A549 (cell line): ENCODE measurements around the gene VSNL1. TPM values are rescaled to one million over a fixed set of nuclear protein-coding genes. Genes with fewer than 3 reads are reported as not detected.

Experiments
- ATAC-seq, 2 experiments: fragments of 200-7000 bp in 1 of 2; fragments of >200 bp in 1 of 2; cut with Nextera tagmentation in 1 of 2; cut with Tn5 transposase in 1 of 2; 3 replicates each; pipeline versions ENCODE4 v1.8.0 to v1.9.1; 2018 to 2020; ENCODE audit warnings: mild to moderate bottlenecking in 1 of 2, moderate library complexity in 1 of 2
- CTCF ChIA-PET: fragments of 300-600 bp; sonication (Branson Sonifier 250); formaldehyde crosslinking; extraction: SDS; loops from one replicate; lab custom pipeline; 2021; ENCODE audit warnings: antibody characterized with exemption, inconsistent platforms; lab: Yijun Ruan, JAX
- POLR2A ChIA-PET: fragments of 350-600 bp; formaldehyde crosslinking; extraction: SDS; loops from one replicate; lab custom pipeline; 2021; ENCODE audit warnings: antibody characterized with exemption, inconsistent platforms; lab: Yijun Ruan, JAX
- DNase-seq, 2 experiments: peaks; one replicate each; pipeline versions ENCODE4 v3.0.0 to v3.0.0-alpha.2; 2011 to 2016; ENCODE audit warnings: low read depth in 1 of 2, low spot score in 1 of 2
- FAIRE-seq: peaks from 2 replicates; lab custom pipeline; 2011; peaks lifted over from hg19 to GRCh38; lab: Jason Lieb, UNC
- H3K27ac ChIP-seq, 2 experiments: fragments of >200 bp; sonication (Bioruptor Twin); formaldehyde crosslinking; 3 replicates each; pipeline ENCODE4 v1.5.1; 2016 to 2017
- H3K4me1 ChIP-seq: fragments of >200 bp; sonication (Bioruptor Twin); formaldehyde crosslinking; 3 replicates; pipeline ENCODE4 v1.6.1; 2016
- H3K4me2 ChIP-seq: fragments of >200 bp; sonication (Bioruptor Twin); formaldehyde crosslinking; 3 replicates; pipeline ENCODE4 v1.6.1; 2016
- H3K4me3 ChIP-seq: fragments of >200 bp; sonication (Bioruptor Twin); formaldehyde crosslinking; 3 replicates; pipeline ENCODE4 v1.5.1; 2016
- H3K9me3 ChIP-seq: fragments of >200 bp; sonication (Bioruptor Twin); formaldehyde crosslinking; 3 replicates; pipeline ENCODE4 v1.6.1; 2016
- BHLHE40 ChIP-seq: IDR thresholded peaks from 2 replicates; pipeline ENCODE4 v1.6.1; 2012; ENCODE audit warnings: low read depth, low read length, inconsistent platforms
- CEBPB ChIP-seq, 2 experiments: fragments of >200 bp in 1 of 2; sonication (Bioruptor Twin) in 1 of 2; formaldehyde crosslinking in 1 of 2; IDR thresholded peaks; 2 replicates each; pipeline ENCODE4 v1.6.1; 2012 to 2016
- CHD2 ChIP-seq: fragments of 150-350 bp; IDR thresholded peaks from 2 replicates; pipeline ENCODE4 v1.6.1; 2014; ENCODE audit warnings: low read length; ENCODE audit not compliant: partially characterized antibody
- EHF ChIP-seq: fragments of 250-450 bp; sonication (Bioruptor Pico); IDR thresholded peaks from 2 replicates; pipeline ENCODE4 v1.5.0; 2020; ENCODE audit warnings: mild to moderate bottlenecking
- FOSB ChIP-seq: fragments of 250-450 bp; sonication (Bioruptor Pico); IDR thresholded peaks from 2 replicates; pipeline ENCODE4 v1.5.0; 2020; ENCODE audit warnings: mild to moderate bottlenecking, moderate library complexity
- GATA3 ChIP-seq: IDR thresholded peaks from 2 replicates; pipeline ENCODE4 v1.6.1; 2012; ENCODE audit warnings: borderline replicate concordance
- HOXB13 ChIP-seq: fragments of 250-450 bp; sonication (Bioruptor Pico); IDR thresholded peaks from 2 replicates; pipeline ENCODE4 v1.5.0; 2020; ENCODE audit warnings: low read depth, mild to moderate bottlenecking, moderate library complexity
- JUNB ChIP-seq: fragments of >200 bp; sonication (Bioruptor Twin); formaldehyde crosslinking; IDR thresholded peaks from 2 replicates; pipeline ENCODE4 v1.6.1; 2016
- KDM5A ChIP-seq: fragments of 200-600 bp; sonication (generic); IDR thresholded peaks from 2 replicates; pipeline ENCODE4 v1.6.1; 2016; ENCODE audit warnings: antibody characterized with exemption, mild to moderate bottlenecking
- MAFK ChIP-seq: fragments of 450-650 bp; IDR thresholded peaks from 2 replicates; pipeline ENCODE4 v1.6.1; 2014; ENCODE audit not compliant: partially characterized antibody
- MAZ ChIP-seq: fragments of 150-350 bp; IDR thresholded peaks from 2 replicates; pipeline ENCODE4 v1.6.1; 2014; ENCODE audit warnings: antibody characterized with exemption, low read depth, low read length, borderline replicate concordance
- NFE2L2 ChIP-seq: fragments of 150-350 bp; conservative IDR thresholded peaks from 2 replicates; pipeline ENCODE4 v1.6.1; 2014; ENCODE audit warnings: low read length
- NPAS2 ChIP-seq: fragments of 250-450 bp; sonication (Bioruptor Pico); IDR thresholded peaks from 2 replicates; pipeline ENCODE4 v1.8.0; 2022; ENCODE audit warnings: mild to moderate bottlenecking, moderate library complexity, borderline replicate concordance
- NR3C1 ChIP-seq: fragments of >200 bp; sonication (Bioruptor Twin); formaldehyde crosslinking; IDR thresholded peaks from 3 replicates; pipeline ENCODE4 v1.6.1; 2017
- POLR2A ChIP-seq: IDR thresholded peaks from 2 replicates; pipeline ENCODE4 v1.6.1; 2012; ENCODE audit warnings: mild to moderate bottlenecking, low read length
- POLR2AphosphoS2 ChIP-seq: conservative IDR thresholded peaks from 2 replicates; pipeline ENCODE4 v1.6.1; 2012; ENCODE audit warnings: low read length, improper control_type of control experiment, inconsistent platforms
- RAD21 ChIP-seq, 2 experiments: fragments of >200 bp in 1 of 2; sonication (Bioruptor Twin) in 1 of 2; formaldehyde crosslinking in 1 of 2; IDR thresholded peaks in 1 of 2; conservative IDR thresholded peaks in 1 of 2; 2 replicates in 1 of 2; 3 replicates in 1 of 2; pipeline ENCODE4 v1.6.1; 2012 to 2018; ENCODE audit warnings: inconsistent platforms in 1 of 2
- RARB ChIP-seq: fragments of 250-450 bp; sonication (Bioruptor Pico); IDR thresholded peaks from 2 replicates; pipeline ENCODE4 v1.8.0; 2021; ENCODE audit warnings: mild to moderate bottlenecking, moderate library complexity
- REST ChIP-seq: fragments of 200-600 bp; sonication (generic); IDR thresholded peaks from 2 replicates; pipeline ENCODE4 v1.6.1; 2016; ENCODE audit warnings: antibody characterized with exemption, mild to moderate bottlenecking, moderate library complexity
- SREBF2 ChIP-seq: fragments of 450-650 bp; IDR thresholded peaks from 2 replicates; pipeline ENCODE4 v1.6.1; 2014; ENCODE audit warnings: mild to moderate bottlenecking, moderate library complexity
- USF2 ChIP-seq: fragments of 450-650 bp; IDR thresholded peaks from 2 replicates; pipeline ENCODE4 v1.6.1; 2014; ENCODE audit warnings: antibody characterized with exemption
- ZFP36 ChIP-seq: fragments of 450-650 bp; IDR thresholded peaks from 2 replicates; pipeline ENCODE4 v1.6.1; 2014; ENCODE audit warnings: borderline replicate concordance; ENCODE audit not compliant: partially characterized antibody
- WGBS: methylation state at CpG from one replicate; pipeline ENCODE4 v1.1.6; 2017; ENCODE audit errors: missing lambda C conversion rate; 5-methylcytosine and 5-hydroxymethylcytosine counted together
- polyA plus RNA-seq, 4 experiments: library from polyadenylated mRNA; depleted of rRNA in 3 of 4; stranded (reverse); fragments of >200 nt; fragmentation: RNase III in 1 of 4; extraction: RNeasy Plus Mini Kit Qiagen cat#74134 plus additional on column Dnase treatment in 1 of 4; gene quantifications; 2 replicates in 3 of 4; 3 replicates in 1 of 4; pipeline ENCODE4 v1.2.3, GENCODE V29; 2011 to 2017
- TF ChIP-seq, protein P1 (sequence below): fragments of 250-450 bp; sonication (Bioruptor Pico); IDR thresholded peaks from 2 replicates; pipeline ENCODE4 v1.5.0; 2020; ENCODE audit warnings: low read depth, mild to moderate bottlenecking, moderate library complexity
- TF ChIP-seq, protein P2 (sequence below): fragments of 250-450 bp; sonication (Bioruptor Pico); IDR thresholded peaks from 2 replicates; pipeline ENCODE4 v1.5.0; 2021; ENCODE audit warnings: mild to moderate bottlenecking, moderate library complexity, borderline replicate concordance
- TF ChIP-seq, protein P3 (sequence below): fragments of >200 bp; sonication (Bioruptor Twin); formaldehyde crosslinking; IDR thresholded peaks from 3 replicates; pipeline ENCODE4 v1.6.1; 2016

The VSNL1 gene
- polyA plus RNA-seq, 2 of the 4 experiments (the other 2 are of a cell fraction): not detected

DNA sequence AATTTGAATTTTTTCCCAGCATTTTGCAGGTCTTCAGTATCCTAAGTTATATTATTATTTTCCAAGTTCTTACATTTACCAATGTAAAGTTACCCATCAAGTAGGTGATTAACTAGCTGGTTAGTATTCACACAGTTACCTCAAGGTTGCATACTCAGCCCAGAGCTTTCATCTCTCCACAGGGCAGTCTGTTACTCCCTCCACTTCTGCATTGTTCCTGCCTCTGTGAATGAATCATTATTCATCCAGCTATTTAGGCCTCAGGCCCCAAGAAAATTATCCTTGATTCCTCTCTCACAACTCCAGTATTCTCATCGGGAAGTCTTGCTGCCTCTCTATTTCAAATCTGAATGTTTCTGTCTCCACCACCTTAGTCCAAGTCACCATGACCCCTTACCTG, 121.0 kb downstream of the VSNL1 start:
- CTCF ChIA-PET: interaction anchor here (1.0 to 9.1 kb wide), 4 partner anchors 9 to 889 kb away, joined by 3 to 88 read pairs (median 18); no protein-coding TSS in a partner anchor
- DNase-seq: no peak
- WGBS: 100% methylated on average over 1 of the region's 1 CpG

GRCh38 chr2:17662723-17663122, 122.2 kb downstream of the VSNL1 start:
- H3K9me3 ChIP-seq: no peaks in the 10 kb centered on the region
- H3K4me2 ChIP-seq: no peak overlapping the region
- no peak for DNase-seq
- peak; percentile 4 for TF ChIP-seq MAFK
- TF ChIP-seq POLR2AphosphoS2: no peak
- TF ChIP-seq, all 56 proteins: peak for 1
- CTCF ChIA-PET: interaction anchor here (1.1 to 9.1 kb wide), 4 partner anchors 8 to 40 kb away, joined by 3 to 88 read pairs (median 18); no protein-coding TSS in a partner anchor
- Histone ChIP-seq H3K4me1 (no peaks in the 10 kb centered on the region), H3K27ac (no peak overlapping the region), H3K4me3 (no peak overlapping the region)
- ATAC-seq (no peak), FAIRE-seq (no peak)
- 93% methylated on average over 1 of the region's 1 CpG for WGBS
- POLR2A ChIA-PET: no interaction called here

More for the DNA sequence above, 121.0 kb downstream of the VSNL1 start:
- POLR2A ChIA-PET: no interaction called here
- FAIRE-seq (no peak), ATAC-seq (no peak)
- Histone ChIP-seq H3K27ac (no peak overlapping the region), H3K4me1 (no peaks in the 10 kb centered on the region), H3K4me3 (no peak overlapping the region), H3K4me2 (no peak overlapping the region), H3K9me3 (no peaks in the 10 kb centered on the region)
- TF ChIP-seq RAD21 (conservative IDR thresholded peaks at IDR 0.05 in 1 of 2, IDR thresholded peaks at IDR 0.05 in 1 of 2) (no peak), SREBF2 (no peak), USF2 (no peak), JUNB (no peak), BHLHE40 (no peak), GATA3 (no peak), REST (no peak), HOXB13 (no peak), POLR2A (no peak), NFE2L2 (no peak), KDM5A (no peak)
- TF ChIP-seq, protein P1, sequence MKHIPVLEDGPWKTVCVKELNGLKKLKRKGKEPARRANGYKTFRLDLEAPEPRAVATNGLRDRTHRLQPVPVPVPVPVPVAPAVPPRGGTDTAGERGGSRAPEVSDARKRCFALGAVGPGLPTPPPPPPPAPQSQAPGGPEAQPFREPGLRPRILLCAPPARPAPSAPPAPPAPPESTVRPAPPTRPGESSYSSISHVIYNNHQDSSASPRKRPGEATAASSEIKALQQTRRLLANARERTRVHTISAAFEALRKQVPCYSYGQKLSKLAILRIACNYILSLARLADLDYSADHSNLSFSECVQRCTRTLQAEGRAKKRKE (CRISPR knock-in tag): no peak

GRCh38 chr2:17664534-17664933, 124.0 kb downstream of the VSNL1 start:
- no peak overlapping the region for H3K4me3 ChIP-seq
- H3K4me1 ChIP-seq: no peaks in the 10 kb centered on the region
- no peaks in the 10 kb centered on the region for H3K9me3 ChIP-seq
- no peak overlapping the region for H3K27ac ChIP-seq
- DNase-seq: no peak
- FAIRE-seq: no peak
- ChIA-PET CTCF (interaction anchor here (1.2 to 2.7 kb wide), 2 partner anchors 8 to 18 kb away, joined by 3 to 14 read pairs; no protein-coding TSS in a partner anchor), POLR2A (no interaction called here)
- no peak for ATAC-seq
- 92% methylated on average over 1 of the region's 1 CpG for WGBS
- H3K4me2 ChIP-seq: no peak overlapping the region
- TF ChIP-seq, protein P2, sequence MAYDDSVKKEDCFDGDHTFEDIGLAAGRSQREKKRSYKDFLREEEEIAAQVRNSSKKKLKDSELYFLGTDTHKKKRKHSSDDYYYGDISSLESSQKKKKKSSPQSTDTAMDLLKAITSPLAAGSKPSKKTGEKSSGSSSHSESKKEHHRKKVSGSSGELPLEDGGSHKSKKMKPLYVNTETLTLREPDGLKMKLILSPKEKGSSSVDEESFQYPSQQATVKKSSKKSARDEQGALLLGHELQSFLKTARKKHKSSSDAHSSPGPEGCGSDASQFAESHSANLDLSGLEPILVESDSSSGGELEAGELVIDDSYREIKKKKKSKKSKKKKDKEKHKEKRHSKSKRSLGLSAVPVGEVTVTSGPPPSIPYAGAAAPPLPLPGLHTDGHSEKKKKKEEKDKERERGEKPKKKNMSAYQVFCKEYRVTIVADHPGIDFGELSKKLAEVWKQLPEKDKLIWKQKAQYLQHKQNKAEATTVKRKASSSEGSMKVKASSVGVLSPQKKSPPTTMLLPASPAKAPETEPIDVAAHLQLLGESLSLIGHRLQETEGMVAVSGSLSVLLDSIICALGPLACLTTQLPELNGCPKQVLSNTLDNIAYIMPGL: no peak
- no peak for TF ChIP-seq MAZ
- no peak for TF ChIP-seq ZFP36
- TF ChIP-seq NPAS2 (CRISPR knock-in tag): no peak
- TF ChIP-seq CHD2: no peak
- TF ChIP-seq CEBPB (IDR thresholded peaks at IDR 0.05): no peak
- TF ChIP-seq POLR2AphosphoS2: no peak
- TF ChIP-seq, protein P3, sequence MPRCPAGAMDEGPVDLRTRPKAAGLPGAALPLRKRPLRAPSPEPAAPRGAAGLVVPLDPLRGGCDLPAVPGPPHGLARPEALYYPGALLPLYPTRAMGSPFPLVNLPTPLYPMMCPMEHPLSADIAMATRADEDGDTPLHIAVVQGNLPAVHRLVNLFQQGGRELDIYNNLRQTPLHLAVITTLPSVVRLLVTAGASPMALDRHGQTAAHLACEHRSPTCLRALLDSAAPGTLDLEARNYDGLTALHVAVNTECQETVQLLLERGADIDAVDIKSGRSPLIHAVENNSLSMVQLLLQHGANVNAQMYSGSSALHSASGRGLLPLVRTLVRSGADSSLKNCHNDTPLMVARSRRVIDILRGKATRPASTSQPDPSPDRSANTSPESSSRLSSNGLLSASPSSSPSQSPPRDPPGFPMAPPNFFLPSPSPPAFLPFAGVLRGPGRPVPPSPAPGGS: no peak
- no peak for TF ChIP-seq RARB (CRISPR knock-in tag)
- TF ChIP-seq USF2: no peak
- TF ChIP-seq FOSB (CRISPR knock-in tag): no peak
- no peak for TF ChIP-seq MAFK
- no peak for TF ChIP-seq EHF (CRISPR knock-in tag)
- no peak for TF ChIP-seq NR3C1
